CD4-positive, alpha-beta T cell treated with Interleukin-15 for 4 hours (primary cell): Measurements from ENCODE around the gene MLLT6.

ENCODE experiments used
- DNase-seq: peaks from one replicate; pipeline ENCODE4 v3.0.0-alpha.2; 2020; ENCODE audit warnings: low spot score

The MLLT6 gene

GRCh38 chr17:38728290-38728831 is 23.3 kb downstream of the MLLT6 start:
- peak; percentile 88 for DNase-seq

GRCh38 chr17:38729368-38729885 is 24.4 kb downstream of the MLLT6 start:
- DNase-seq, result no peak

DNA sequence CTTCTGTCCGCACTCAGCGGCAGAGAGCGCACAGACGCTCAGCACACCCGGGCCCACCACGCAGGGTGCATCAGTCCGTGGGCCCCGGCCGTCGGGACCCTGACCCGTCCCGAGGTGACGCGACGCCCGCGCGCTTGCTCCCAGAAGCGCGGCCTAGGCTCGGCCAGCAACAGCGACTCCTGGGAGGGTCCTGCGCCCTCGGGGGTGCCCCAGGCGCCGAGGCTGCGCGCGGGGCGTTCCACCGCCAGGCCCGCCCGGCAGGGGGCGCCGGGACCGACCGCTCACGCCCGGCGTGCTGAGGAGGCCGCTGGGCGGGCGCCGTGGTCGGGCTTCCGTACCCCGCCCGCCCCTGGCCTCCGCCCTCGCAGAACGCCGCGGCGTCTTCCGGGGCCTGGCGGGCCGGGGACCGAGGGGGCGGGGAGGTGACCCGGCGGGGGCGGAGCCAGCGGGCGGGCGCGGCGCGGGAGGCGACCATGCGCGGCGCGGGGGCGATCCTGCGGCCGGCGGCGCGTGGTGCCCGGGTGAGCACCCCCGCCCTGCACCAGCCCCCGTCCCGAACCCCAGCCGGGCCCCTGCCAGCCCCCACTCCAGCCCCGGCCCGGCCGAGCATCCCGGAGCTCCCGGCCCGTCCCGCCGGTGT is 24.9 kb downstream of the MLLT6 start, which contains the start of gene CISD3:
CISD3 (plus strand) TSS at position 456 of the 640 bp plus-strand sequence; CDS start at position 474, 18 bp downstream.
- DNase-seq, result peak; percentile 87

DNA sequence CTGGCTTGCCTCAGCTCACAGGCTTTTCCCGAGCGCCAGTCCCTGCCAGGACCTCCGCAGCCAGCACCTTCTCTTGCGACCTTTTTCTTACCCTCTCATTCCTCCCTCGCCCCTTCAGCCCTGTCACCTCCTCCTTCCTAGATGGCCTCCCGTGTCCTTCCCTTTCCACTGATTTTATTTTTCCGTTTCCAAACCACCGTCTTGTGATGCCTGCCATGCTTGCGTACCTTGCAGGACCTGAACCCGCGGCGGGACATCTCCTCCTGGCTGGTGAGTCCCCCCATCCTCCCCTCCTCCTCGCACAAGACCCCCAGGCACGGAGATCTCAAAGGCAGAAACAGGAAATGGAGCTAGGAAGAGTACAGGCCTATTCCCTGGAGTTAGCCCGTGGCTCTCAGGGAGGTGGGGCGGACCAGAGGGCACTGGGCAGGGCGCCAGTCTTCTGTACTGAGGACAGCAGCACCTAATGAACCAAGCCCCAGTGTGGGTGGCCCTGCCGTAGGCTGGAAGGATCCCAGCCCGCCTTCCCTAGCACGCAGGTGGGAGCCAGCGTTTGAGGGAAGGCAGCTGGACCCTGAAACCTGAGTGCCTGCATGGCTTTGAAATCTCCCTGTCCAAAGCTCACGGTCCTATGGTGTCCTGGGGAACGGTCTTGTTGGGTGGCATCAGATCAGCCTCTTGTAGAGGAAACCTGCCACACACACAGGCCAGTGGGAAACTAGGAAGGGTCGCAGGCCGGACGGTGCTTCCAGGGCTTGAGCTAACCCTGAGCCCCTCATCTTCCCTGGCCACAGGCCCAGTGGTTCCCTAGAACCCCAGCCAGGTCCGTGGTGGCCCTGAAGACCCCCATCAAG is 25.7 kb downstream of the MLLT6 start:
- no peak for DNase-seq

- DNase-seq, result no peak
Observed at GRCh38 chr17:38731526-38732294, 26.6 kb downstream of the MLLT6 start.

GRCh38 chr17:38732376-38733281 is 27.6 kb downstream of the MLLT6 start:
- no peak for DNase-seq

DNA sequence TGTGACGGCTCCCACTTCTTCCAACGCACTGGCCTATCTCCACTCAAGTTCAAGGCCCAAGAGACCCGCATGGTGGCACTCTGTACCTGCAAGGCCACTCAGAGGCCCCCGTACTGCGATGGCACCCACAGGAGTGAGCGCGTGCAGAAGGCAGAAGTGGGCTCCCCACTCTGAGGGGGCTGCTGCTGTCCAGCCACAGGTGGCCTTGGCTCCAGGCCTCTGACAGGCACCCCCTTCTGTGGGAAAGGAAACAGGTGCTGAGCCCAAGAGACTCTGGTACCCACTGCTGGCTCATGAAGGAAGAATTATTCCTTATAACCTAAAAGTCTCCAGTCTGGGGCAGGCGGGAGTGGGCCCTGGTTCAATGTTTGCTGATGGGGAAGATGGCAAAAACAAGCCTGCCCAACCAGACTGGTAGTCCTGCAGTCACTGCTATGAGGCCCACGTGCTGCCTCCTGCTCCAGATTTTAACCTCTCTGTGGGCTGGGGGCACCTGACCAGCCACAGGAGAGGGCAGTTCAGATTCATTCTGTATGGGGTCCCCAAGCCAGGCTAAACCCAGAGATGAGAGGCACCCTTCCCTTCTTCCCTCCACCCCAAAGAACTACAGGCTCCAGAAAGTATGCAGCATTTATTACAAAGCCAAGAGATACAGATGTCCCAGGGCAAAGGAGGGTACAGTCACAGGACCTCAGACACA is 28.4 kb downstream of the MLLT6 start:
- no peak for DNase-seq

GRCh38 chr17:38733982-38734973 is 29.2 kb downstream of the MLLT6 start:
- DNase-seq, result peak; percentile 40

GRCh38 chr17:38735161-38735997 is 30.3 kb downstream of the MLLT6 start:
- peak; percentile 69 for DNase-seq

DNA sequence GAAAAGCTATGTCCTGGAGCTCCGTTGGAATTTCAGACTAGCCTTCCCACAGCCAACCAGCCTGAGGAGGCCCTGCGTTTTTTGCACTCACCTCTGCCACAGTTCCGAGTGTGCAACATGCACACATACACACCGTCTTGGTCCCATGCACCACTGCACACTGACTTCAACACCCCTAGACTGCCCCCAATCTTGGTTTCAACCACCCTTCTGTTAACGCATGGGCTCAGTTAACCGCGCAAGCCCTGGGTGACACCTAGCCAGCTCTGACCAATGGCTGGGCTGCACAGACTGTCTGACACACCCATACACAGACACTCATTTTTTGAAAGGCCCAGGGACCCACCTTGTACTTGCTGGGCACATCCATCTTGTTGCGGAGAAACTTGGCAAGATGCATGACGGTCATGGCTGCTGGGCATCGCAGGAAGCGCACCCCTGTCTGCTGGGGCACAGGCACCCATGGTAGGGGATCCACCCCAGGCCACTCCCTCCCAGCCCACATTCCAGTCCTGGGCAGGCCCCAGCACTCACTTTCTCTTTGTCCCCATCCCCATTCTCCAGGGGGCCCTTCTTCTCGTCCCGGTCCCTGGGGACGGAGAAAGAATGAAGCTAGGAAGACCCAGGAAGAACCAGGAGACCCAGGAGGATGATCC is 33.1 kb downstream of the MLLT6 start:
- DNase-seq, result no peak

DNA sequence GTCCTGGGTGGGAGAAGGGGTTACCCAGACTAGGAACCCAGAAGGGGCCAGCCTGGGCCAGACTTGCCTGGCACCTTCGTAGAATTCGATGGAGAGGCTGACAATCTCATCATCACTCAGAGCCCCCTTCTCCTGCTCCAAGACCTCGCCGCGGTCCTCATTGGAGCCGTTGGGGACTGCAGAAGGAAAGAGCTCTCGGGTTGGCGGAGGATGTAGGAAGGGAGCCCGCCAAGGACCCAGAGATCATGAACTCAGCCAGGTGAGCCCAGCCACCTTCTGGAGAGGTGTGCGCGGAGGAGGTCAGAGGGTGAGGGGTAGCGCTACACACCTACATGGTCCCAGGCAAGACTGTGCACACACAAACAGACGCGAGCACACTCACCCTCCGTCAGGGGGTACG is 33.6 kb downstream of the MLLT6 start:
- no peak for DNase-seq

DNA sequence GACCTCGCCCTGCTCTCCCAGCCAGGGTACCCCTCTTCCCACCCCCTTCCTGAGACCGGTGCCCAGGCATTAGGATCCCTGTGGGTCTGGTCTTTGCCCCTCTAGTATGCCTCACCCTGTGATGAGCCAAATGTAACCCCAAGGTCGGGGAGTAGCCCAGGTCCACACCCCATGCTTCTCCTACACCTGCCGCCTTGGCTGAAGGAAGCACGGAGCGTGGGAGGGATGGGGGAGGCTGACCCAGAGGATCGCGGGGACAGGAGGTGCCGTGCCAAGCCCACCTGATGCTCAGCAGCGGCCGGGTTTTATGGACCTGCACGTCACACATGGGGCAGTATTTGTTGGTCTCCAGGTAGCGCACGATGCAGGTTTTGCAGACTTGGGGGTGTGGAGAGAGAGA is 34.2 kb downstream of the MLLT6 start:
- no peak for DNase-seq

DNA sequence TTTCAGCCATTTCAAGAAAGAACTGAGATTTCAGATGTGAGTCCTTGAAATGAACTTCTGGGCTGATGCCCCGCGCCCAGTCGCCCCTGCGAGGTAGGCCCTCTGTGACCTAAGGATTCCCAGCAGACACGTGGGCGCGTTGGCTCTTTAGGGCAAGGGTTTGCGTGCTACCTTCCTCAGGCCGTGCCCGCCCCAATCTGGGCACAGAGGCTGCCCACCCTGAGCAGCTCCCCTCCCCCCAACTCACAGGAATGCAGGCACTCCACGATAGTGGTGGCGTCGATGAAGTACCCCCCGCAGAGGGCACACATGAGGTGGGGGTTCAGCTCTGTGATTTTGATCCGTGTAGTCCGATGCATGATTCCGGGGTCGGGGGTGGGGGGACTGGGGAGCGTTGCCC is 35.0 kb downstream of the MLLT6 start:
- no peak for DNase-seq

DNA sequence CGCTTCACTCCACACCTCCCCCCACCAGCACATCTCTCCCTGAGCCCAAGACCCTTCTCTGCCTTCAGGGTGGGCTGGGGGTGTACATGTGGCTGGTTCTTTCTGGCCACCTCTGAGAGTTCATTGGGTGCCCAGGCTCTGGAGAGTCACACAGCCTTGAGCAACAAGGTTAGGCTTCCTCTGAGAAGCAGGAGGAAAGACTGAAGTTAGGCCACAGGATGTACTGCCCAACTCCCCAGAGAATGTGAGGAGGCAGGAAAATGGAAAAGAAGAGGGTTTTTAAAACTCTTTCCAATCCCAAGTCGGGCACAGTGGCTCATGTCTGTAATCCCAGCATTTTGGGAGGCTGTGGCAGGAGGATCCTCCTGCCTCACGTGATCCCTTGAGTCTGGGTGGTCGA is 35.7 kb downstream of the MLLT6 start:
- DNase-seq, result no peak

- DNase-seq, result no peak
Observed at GRCh38 chr17:38741461-38741860, 36.4 kb downstream of the MLLT6 start.

DNA sequence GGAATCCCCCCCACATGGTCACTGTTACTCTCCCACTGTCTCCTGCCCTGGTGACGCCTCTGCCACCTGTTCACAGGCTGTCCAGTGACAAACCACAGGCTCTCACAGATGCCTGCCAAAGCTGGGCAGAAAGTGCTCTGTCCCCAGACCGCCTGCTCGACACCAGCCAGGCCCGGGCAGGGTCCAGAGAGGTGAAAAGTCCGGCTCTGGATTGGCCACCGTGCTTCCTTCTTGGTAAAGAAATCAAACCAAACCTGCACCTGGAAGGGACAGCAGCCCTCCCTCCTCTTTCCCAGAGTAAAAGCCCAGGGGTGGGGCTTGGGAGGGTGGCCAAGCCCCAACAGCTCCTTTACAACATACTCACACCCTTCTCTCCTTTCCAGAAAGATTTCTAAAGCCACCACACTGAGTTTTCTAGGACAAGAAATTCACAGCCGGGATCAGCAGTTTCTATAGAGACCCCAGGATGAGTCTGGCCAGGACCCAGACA is 36.9 kb downstream of the MLLT6 start:
- DNase-seq, result no peak
